ENCODE results near the gene UGT1A1. TPM values are rescaled to one million over a fixed set of nuclear protein-coding genes. Genes with fewer than 3 reads are reported as not detected.

UGT1A1 gene
- total and polyA plus RNA-seq, 4 donors, result 145 to 386 (median 288) TPM; not detected in 1

GRCh38 chr2:233764761-233765160 is 4.7 kb downstream of the UGT1A1 start:
- Histone ChIP-seq H3K9me3 (ENCODE audit: control insufficient read depth in 4 of 4, low read length in 3 of 4) (no peaks in the 10 kb centered on the region), H3K36me3 (ENCODE audit: control insufficient read depth in 4 of 4, insufficient read depth in 3 of 4, low read depth in 1 of 4, low read length in 3 of 4) (peaks cover 3 to 20% (median 18%) of the 10 kb centered on the region in 4 donors), H3K4me1 (ENCODE audit: control insufficient read depth in 4 of 4, insufficient read depth in 4 of 4, low read length in 3 of 4) (peaks cover 1 to 32% (median 7%) of the 10 kb centered on the region in 4 donors), H3K27me3 (ENCODE audit: control insufficient read depth in 4 of 4, insufficient read depth in 4 of 4, low read length in 3 of 4) (no peaks in the 10 kb centered on the region), H3K9ac (ENCODE audit: low read depth in 1 of 2, low read length in 2 of 2) (peak overlapping the region; percentile 39 to 49), H3K4me3 (ENCODE audit: low read depth in 1 of 3, low read length in 3 of 3) (peak overlapping the region in 1 of 3 donors; percentile 5), H3K27ac (ENCODE audit: low read depth in 1 of 2, low read length in 2 of 2) (peak overlapping the region; percentile 80 to 88)
- WGBS, result 43% methylated on average over 3 of the region's 3 CpGs
- no peak for DNase-seq (ENCODE audit: low spot score)
- TF ChIP-seq, protein P1, sequence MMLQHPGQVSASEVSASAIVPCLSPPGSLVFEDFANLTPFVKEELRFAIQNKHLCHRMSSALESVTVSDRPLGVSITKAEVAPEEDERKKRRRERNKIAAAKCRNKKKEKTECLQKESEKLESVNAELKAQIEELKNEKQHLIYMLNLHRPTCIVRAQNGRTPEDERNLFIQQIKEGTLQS (IDR thresholded peaks at IDR 0.05), result no peak
- TF ChIP-seq FOXA2 (IDR thresholded peaks at IDR 0.05) (no peak), GABPA (IDR thresholded peaks at IDR 0.05 in 1 of 2, conservative IDR thresholded peaks at IDR 0.05 in 1 of 2) (no peak), YY1 (IDR thresholded peaks at IDR 0.05) (no peak), TAF1 (conservative IDR thresholded peaks at IDR 0.05) (no peak), NR2F2 (IDR thresholded peaks at IDR 0.05) (no peak), SP1 (IDR thresholded peaks at IDR 0.05) (no peak), REST (IDR thresholded peaks at IDR 0.05) (no peak), HNF4A (conservative IDR thresholded peaks at IDR 0.05) (no peak), RAD21 (IDR thresholded peaks at IDR 0.05) (no peak), EGR1 (IDR thresholded peaks at IDR 0.05; ENCODE audit: low read depth in 2 of 2) (no peak), JUND (IDR thresholded peaks at IDR 0.05) (no peak), CTCF (IDR thresholded peaks at IDR 0.05; ENCODE audit: low read depth, low read length, missing input control) (no peak)
- TF ChIP-seq, protein P2, sequence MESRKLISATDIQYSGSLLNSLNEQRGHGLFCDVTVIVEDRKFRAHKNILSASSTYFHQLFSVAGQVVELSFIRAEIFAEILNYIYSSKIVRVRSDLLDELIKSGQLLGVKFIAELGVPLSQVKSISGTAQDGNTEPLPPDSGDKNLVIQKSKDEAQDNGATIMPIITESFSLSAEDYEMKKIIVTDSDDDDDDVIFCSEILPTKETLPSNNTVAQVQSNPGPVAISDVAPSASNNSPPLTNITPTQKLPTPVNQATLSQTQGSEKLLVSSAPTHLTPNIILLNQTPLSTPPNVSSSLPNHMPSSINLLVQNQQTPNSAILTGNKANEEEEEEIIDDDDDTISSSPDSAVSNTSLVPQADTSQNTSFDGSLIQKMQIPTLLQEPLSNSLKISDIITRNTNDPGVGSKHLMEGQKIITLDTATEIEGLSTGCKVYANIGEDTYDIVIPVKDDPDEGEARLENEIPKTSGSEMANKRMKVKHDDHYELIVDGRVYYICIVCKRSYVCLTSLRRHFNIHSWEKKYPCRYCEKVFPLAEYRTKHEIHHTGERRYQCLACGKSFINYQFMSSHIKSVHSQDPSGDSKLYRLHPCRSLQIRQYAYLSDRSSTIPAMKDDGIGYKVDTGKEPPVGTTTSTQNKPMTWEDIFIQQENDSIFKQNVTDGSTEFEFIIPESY (IDR thresholded peaks at IDR 0.05), result no peak
- TF ChIP-seq, protein P3, sequence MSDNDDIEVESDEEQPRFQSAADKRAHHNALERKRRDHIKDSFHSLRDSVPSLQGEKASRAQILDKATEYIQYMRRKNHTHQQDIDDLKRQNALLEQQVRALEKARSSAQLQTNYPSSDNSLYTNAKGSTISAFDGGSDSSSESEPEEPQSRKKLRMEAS (IDR thresholded peaks at IDR 0.05), result no peak

DNA sequence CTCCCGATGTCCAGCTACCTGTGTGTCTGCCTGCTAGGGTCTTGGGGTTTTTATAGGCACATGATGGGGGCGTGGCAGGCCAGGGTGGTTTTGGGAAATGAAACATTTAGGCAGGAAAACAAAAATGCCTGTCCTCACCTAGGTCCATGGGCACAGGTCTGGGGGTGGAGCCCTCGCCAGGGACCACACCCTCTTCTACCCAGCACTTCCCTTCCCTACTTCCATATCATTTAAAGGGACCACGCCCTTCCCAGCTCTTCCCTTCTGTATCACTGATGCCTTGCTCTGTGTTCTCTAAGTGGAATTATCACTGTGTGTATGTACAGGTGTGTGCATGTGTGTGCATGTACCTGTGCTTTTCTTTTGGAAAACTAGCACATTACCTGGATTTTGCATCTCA is 6.3 kb downstream of the UGT1A1 start:
- Histone ChIP-seq H3K4me3 (ENCODE audit: low read depth in 1 of 3, low read length in 3 of 3) (no peak overlapping the region), H3K9me3 (ENCODE audit: control insufficient read depth in 4 of 4, low read length in 3 of 4) (no peaks in the 10 kb centered on the region), H3K27ac (ENCODE audit: low read depth in 1 of 2, low read length in 2 of 2) (peak overlapping the region in 1 of 2 donors; percentile 59), H3K9ac (ENCODE audit: low read depth in 1 of 2, low read length in 2 of 2) (no peak overlapping the region), H3K27me3 (ENCODE audit: control insufficient read depth in 4 of 4, insufficient read depth in 4 of 4, low read length in 3 of 4) (no peaks in the 10 kb centered on the region), H3K36me3 (ENCODE audit: control insufficient read depth in 4 of 4, insufficient read depth in 3 of 4, low read depth in 1 of 4, low read length in 3 of 4) (peaks cover 6 to 35% (median 29%) of the 10 kb centered on the region in 4 donors), H3K4me1 (ENCODE audit: control insufficient read depth in 4 of 4, insufficient read depth in 4 of 4, low read length in 3 of 4) (peaks cover 0 to 19% (median 3%) of the 10 kb centered on the region in 4 donors)
- TF ChIP-seq, protein P3 (IDR thresholded peaks at IDR 0.05), result no peak
- TF ChIP-seq RXRA (IDR thresholded peaks at IDR 0.05) (no peak), HNF4A (conservative IDR thresholded peaks at IDR 0.05) (no peak), SP1 (IDR thresholded peaks at IDR 0.05) (no peak), FOXA1 (IDR thresholded peaks at IDR 0.05) (no peak), NR2F2 (IDR thresholded peaks at IDR 0.05) (no peak), CTCF (IDR thresholded peaks at IDR 0.05; ENCODE audit: low read depth, low read length, missing input control) (no peak), YY1 (IDR thresholded peaks at IDR 0.05) (no peak), REST (IDR thresholded peaks at IDR 0.05) (no peak), JUND (IDR thresholded peaks at IDR 0.05) (no peak), HNF4G (IDR thresholded peaks at IDR 0.05) (no peak)
- 87% methylated on average over 4 of the region's 4 CpGs for WGBS
- DNase-seq (ENCODE audit: low spot score), result no peak

Data from liver (tissue), 9 donors.